ENCODE results near the gene ATP9B.

Gene ATP9B

DNA sequence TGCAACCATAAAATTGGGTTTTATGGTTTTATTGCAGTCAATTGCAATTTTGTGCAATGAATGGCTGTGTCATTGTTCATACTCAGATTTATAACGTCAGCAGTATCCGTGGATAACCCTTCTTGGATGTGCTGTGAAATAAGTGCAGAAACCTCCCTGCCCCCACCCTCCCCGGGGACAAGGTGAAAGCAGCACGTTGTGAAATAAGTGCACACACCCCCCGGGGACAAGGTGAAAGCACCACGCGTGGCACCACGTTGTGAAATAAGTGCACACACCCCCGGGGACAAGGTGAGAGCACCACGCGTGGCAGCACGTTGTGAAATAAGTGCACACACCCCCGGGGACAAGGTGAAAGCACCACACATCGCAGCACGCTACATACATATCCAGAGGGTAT is 232.9 kb downstream of the ATP9B start:
- DNase-seq: no peak

GRCh38 chr18:79305911-79306310 is 236.7 kb downstream of the ATP9B start:
- no peak for DNase-seq

GRCh38 chr18:79309614-79310358 is 240.6 kb downstream of the ATP9B start:
- no peak for DNase-seq

DNA sequence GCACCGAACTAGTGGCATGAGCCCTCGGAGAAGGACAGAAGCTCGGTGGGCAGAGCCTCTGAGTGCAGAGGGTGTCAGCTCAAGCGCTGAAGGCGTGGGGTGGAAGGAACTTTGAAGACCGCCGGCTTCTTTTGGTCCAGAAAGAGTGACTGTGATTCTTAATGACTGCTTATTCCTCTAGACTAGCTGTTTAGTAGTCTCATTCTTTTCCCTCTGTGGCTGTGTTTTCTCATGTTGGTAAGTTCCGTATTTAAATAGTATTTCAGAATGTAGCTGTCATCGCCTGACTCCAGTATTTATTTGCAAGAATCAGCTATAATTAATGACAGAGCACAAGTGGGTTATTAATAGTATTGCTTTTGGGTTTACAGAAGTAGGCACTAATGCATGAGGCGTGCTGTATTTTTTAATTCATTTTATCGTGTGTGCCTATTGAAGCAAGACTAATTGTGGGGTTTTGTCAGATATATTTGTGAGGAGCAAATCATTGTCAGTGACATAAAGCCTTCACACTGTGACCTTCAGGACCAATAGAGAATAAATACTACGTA is 245.7 kb downstream of the ATP9B start:
- no peak for DNase-seq

GRCh38 chr18:79315596-79315995 is 246.4 kb downstream of the ATP9B start:
- DNase-seq: no peak

DNA sequence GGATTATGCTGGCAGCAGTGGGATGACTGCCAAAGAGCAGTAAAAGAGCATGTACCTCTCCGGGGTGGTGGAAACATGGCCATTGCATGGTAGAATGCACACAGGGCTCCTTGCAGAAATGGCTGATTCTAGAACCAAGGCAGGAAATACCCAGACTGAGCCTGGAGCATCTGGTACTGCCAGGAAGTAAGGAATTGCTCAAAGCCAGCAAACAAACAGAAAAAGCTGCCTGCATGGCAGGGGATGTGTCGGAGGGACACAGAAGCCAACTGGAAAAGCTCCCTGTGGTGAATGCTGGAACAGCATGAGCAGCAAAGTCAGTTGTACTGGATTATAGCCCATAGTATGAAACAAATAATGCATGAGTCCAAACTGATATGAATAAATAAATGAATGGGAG is 248.5 kb downstream of the ATP9B start:
- no peak for DNase-seq

GRCh38 chr18:79318142-79318673 is 249.0 kb downstream of the ATP9B start:
- DNase-seq: peak; percentile 5

GRCh38 chr18:79320216-79320850 is 251.1 kb downstream of the ATP9B start:
- no peak for DNase-seq

GRCh38 chr18:79321625-79322405 is 252.6 kb downstream of the ATP9B start:
- DNase-seq: no peak

- no peak for DNase-seq
These were observed 253.2 kb downstream of the ATP9B start for GRCh38 chr18:79322441-79322840.

DNA sequence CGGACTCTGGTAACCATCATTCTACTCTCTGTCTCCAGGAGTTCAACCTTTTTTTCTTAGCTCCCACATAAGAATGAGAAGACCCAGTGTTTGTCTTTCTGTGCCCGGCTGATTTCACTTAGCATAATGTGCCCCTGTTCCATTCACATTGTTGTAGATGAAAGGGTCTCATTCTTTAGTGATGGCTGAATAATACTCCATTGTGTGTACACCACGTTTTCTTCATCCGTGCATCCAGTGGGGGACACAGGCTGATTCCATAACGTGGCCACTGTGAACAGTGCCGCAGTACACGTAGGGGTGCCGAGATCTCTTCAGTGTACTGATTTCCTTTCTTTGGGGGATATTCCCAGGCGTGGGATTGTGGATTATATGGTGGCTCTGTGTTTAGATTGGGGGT is 254.3 kb downstream of the ATP9B start:
- DNase-seq: no peak

- peak; percentile 10 for DNase-seq
These were observed 257.4 kb downstream of the ATP9B start for GRCh38 chr18:79326413-79327198.

GRCh38 chr18:79327199-79327721 is 258.1 kb downstream of the ATP9B start:
- DNase-seq: peak; percentile 3

- DNase-seq: peak; percentile 24
These were observed 258.7 kb downstream of the ATP9B start for GRCh38 chr18:79327915-79328314.

GRCh38 chr18:79328887-79329286 is 259.7 kb downstream of the ATP9B start:
- no peak for DNase-seq

DNA sequence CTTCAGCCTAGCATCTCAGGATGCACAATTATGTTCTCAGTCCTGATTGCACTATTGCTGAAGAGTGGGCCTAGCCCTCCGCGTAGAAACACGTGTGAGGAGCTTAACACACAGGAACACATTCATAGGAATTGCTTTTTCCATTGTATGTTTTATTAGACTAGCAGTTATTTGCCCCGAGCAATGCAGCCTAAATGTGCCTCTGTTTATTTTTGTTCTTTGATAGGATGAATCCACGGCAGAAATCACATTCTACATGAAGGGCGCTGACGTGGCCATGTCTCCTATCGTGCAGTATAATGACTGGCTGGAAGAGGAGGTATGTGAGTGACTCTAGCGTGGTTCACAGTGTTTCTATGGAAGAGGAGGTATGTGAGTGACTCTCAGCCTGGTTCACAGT is 260.6 kb downstream of the ATP9B start:
- no peak for DNase-seq

DNA sequence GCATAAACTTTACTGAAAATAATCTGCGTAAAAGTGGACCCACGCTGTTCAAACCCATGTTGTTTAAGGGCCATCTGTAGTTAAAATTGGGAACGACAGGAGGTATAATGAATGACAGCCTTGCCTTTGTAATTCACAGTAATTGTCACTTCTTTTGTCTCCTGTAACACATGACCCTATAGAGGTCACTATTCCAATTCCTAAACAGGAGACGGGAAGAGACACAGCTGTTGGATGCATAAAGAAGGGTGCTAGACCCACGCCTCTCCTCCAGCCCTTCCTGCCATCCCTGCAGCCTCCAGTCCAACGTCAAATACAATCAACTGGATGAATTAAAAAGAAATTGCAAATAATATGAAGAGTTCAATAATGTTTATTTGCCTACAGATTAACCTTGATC is 263.5 kb downstream of the ATP9B start:
- no peak for DNase-seq

DNA sequence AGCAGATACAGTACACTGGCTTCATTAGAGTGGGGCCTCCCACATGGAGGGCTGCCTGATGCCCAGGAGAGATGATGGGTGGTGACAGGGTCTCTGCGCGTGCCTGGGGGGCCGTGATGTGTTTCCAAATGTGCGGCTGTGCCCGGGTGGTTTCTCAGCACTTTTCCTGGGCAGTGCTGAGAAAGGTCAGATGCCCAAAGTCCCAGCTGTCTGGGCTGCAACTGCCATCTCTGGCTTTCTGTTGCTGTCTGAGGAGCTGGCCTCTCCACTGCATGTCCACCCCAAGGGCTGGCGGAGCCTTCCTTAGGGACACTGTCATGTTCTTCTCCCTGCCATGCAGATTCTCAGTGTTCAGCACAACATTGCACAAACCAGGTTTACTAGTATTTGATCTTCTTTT is 263.9 kb downstream of the ATP9B start:
- no peak for DNase-seq

DNA sequence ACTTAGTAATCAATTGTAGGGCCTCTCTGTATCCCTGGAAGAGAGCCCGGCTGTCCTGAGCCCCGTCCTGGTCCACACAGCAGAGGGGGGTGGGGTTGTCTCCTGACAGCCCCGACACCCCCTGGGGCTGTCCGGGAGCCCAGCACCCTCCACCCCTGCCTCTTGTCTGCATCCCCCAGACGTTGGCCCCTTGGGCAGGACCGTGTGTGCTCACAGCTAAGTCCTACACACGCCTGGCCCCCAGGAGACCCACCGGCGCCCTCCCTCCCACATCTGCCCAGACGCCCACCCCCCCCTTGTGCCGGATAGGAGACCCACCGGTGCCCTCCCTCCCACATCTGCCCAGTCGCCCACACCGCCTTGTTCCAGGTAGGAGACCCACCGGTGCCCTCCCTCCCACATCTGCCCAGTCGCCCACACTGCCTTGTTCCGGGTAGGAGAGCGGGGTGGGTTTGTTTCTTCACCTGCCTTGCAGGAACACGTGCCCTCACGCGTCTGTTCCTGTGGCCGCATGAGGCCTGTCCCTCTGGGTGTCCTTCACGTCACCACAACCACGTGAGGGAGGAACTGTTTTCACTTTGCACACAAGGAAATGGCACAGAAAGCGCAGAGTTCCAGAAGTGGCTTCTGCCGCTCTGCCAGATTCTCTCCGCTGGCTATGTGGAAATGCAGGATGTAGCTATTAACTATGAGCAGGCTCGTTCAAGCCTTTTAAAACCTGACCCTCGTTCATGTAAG is 265.5 kb downstream of the ATP9B start:
- DNase-seq: no peak

DNA sequence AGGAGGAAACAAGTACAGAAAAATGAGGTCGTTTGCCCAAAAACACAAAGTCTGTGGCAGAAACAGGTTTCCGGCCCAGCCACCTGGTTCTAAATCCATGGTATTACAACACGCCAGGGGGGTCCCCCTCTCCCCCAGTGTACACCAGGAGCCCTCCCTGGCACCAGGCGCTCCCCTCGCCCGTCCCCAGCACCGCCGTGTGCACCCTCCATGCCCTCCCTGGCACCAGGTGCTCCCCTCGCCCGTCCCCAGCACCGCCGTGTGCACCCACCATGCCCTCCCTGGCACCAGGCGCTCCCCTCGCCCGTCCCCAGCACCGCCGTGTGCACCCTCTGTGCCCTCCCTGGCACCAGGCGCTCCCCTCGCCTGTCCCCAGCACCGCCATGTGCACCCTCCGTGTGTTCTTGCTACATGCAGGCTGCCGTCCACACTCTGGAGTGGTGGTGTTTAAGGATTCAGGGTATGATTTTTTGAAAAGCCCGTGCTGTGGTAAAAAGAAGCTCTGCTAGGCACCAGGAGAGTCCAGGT is 266.7 kb downstream of the ATP9B start:
- DNase-seq: no peak

GRCh38 chr18:79336556-79337142 is 267.5 kb downstream of the ATP9B start:
- no peak for DNase-seq
